Astrocyte of the spinal cord (primary cell): Measurements from ENCODE around the gene CREB5.

Source experiments
- DNase-seq: peaks from one replicate; pipeline ENCODE4 v3.0.0; 2011; ENCODE audit warnings: low read depth, low spot score
- H3K4me3 ChIP-seq: 2 replicates; pipeline ENCODE4 v1.5.1; 2011; ENCODE audit warnings: low read depth, mild to moderate bottlenecking, low read length, moderate library complexity
- CTCF ChIP-seq: IDR thresholded peaks from 2 replicates; pipeline ENCODE4 v1.5.1; 2012; ENCODE audit warnings: low read depth, mild to moderate bottlenecking, low read length, inconsistent platforms
- in situ Hi-C: cut with HindIII; loops from 2 replicates; pipeline ENCODE4 v1.10.0; 2017; ENCODE audit warnings: low sequenced_read_pairs

Gene CREB5

GRCh38 chr7:28755255-28755654 is 342.9 kb downstream of the CREB5 start:
- H3K4me3 ChIP-seq = no peak overlapping the region
- in situ Hi-C loops = no loop called here
- no peak for TF ChIP-seq CTCF
- peak; percentile 34 for DNase-seq

GRCh38 chr7:28758186-28758585 is 345.9 kb downstream of the CREB5 start:
- H3K4me3 ChIP-seq = no peak overlapping the region
- DNase-seq = no peak
- no peak for TF ChIP-seq CTCF
- in situ Hi-C loops = no loop called here

- in situ Hi-C loops = no loop called here
- no peak overlapping the region for H3K4me3 ChIP-seq
- no peak for TF ChIP-seq CTCF
- peak; percentile 29 for DNase-seq
These were observed 347.2 kb downstream of the CREB5 start for GRCh38 chr7:28759475-28759971.

GRCh38 chr7:28761505-28761904 is 349.2 kb downstream of the CREB5 start:
- no peak for DNase-seq
- in situ Hi-C loops = no loop called here
- H3K4me3 ChIP-seq = no peak overlapping the region

GRCh38 chr7:28762651-28763050 is 350.3 kb downstream of the CREB5 start:
- in situ Hi-C loops = no loop called here

More at GRCh38 chr7:28761505-28761904, 349.2 kb downstream of the CREB5 start:
- no peak for TF ChIP-seq CTCF

GRCh38 chr7:28766359-28766758 is 354.0 kb downstream of the CREB5 start:
- H3K4me3 ChIP-seq = no peak overlapping the region
- DNase-seq = no peak
- in situ Hi-C loops = no loop called here
- no peak for TF ChIP-seq CTCF

More at GRCh38 chr7:28762651-28763050, 350.3 kb downstream of the CREB5 start:
- DNase-seq = no peak
- no peak overlapping the region for H3K4me3 ChIP-seq
- TF ChIP-seq CTCF = no peak

- no peak for DNase-seq
- no peak for TF ChIP-seq CTCF
- H3K4me3 ChIP-seq = no peak overlapping the region
- in situ Hi-C loops = no loop called here
These were observed 355.0 kb downstream of the CREB5 start for GRCh38 chr7:28767356-28767755.
